ENCODE data around the gene CRY1. TPM values are rescaled to one million over a fixed set of nuclear protein-coding genes. Genes with fewer than 3 reads are reported as not detected.

The CRY1 gene
- total RNA-seq, 1 experiment from 2014 or later, result 43.8 TPM

DNA sequence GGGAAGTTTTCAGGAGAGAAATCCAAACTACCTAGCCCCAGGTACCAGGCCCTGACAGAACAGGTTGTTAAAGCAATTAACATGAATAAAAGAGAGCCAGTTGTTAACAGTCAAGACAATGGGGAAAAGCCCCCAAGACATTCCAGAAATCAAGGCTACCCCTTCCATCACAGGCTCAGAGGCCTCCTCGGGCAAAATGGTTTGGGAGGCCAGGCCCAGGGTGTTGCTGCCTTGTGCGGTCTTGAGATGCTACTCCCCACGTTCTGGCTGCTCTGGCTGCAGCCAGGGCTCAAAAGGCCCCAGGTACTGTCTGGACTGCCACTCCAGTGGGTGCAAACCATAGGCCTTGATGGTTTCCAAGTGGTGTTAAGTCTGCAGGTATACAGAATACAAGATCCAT lies 7.0 kb downstream of the CRY1 start:
- CTCF ChIA-PET, result interaction anchor here (0.7 kb wide), 1 partner anchor 131 kb away, joined by 3 read pairs; the partner anchor contains the start of gene TMEM263
- BruUV-seq (replicated peaks), result no TSS peak
- intact Hi-C loops (cut with micrococcal nuclease; ENCODE audit: unreplicated experiment), result no loop called here

DNA sequence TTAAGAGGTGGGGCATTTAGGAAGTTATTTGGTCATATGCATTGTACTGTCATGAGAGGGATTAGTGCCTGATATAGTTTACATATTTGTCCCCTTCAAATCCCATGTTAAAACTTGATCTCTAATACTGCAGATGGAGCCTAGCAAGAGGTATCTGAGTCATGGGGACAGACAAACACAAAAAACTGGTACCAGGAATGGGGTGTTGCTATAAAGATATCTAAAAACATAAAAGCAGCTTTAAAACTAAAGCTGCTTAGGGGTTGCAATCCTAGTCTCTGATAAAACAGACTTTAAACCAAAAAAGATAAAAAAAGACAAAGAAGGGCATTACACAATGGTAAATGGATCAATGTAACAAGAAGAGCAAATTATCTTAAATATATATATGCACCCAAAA lies 11.6 kb downstream of the CRY1 start:
- no peak overlapping the region for H3K27ac ChIP-seq (ENCODE audit: low read length)
- H3K36me3 ChIP-seq (ENCODE audit: control insufficient read depth, insufficient read depth, low read length), result no peaks in the 10 kb centered on the region
- CTCF ChIA-PET, result no interaction called here
- in situ Hi-C loops (cut with HindIII; ENCODE audit: low pct_unique_long_range_greater_than_20kb, low sequenced_read_pairs) (no loop called here), intact Hi-C loops (cut with micrococcal nuclease; ENCODE audit: unreplicated experiment) (no loop called here)
- no peak overlapping the region for H3K4me3 ChIP-seq (ENCODE audit: low read depth in 2 of 2, low read length in 2 of 2)
- no TSS peak for BruUV-seq (replicated peaks)
- no peaks in the 10 kb centered on the region for H3K9me3 ChIP-seq (ENCODE audit: control insufficient read depth, insufficient read depth, low read depth, low read length)
- no peak for DNase-seq (ENCODE audit: low read depth, low spot score)
- H3K4me1 ChIP-seq (ENCODE audit: control insufficient read depth, insufficient read depth, low read length), result peaks cover 4% of the 10 kb centered on the region; the same call in 1 of the 2 replicates
- TF ChIP-seq, protein P1, sequence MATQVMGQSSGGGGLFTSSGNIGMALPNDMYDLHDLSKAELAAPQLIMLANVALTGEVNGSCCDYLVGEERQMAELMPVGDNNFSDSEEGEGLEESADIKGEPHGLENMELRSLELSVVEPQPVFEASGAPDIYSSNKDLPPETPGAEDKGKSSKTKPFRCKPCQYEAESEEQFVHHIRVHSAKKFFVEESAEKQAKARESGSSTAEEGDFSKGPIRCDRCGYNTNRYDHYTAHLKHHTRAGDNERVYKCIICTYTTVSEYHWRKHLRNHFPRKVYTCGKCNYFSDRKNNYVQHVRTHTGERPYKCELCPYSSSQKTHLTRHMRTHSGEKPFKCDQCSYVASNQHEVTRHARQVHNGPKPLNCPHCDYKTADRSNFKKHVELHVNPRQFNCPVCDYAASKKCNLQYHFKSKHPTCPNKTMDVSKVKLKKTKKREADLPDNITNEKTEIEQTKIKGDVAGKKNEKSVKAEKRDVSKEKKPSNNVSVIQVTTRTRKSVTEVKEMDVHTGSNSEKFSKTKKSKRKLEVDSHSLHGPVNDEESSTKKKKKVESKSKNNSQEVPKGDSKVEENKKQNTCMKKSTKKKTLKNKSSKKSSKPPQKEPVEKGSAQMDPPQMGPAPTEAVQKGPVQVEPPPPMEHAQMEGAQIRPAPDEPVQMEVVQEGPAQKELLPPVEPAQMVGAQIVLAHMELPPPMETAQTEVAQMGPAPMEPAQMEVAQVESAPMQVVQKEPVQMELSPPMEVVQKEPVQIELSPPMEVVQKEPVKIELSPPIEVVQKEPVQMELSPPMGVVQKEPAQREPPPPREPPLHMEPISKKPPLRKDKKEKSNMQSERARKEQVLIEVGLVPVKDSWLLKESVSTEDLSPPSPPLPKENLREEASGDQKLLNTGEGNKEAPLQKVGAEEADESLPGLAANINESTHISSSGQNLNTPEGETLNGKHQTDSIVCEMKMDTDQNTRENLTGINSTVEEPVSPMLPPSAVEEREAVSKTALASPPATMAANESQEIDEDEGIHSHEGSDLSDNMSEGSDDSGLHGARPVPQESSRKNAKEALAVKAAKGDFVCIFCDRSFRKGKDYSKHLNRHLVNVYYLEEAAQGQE (IDR thresholded peaks at IDR 0.05; ENCODE audit: insufficient read depth in 1 of 2, low read depth in 2 of 2, low read length in 1 of 2), result no peak
- no peak for TF ChIP-seq SIN3A (IDR thresholded peaks at IDR 0.05; ENCODE audit: borderline replicate concordance, insufficient read depth, low read depth, low read length)
- no peak for TF ChIP-seq TCF7L2 (IDR thresholded peaks at IDR 0.05; ENCODE audit: low read depth, low read length)
- TF ChIP-seq POLR2AphosphoS5 (IDR thresholded peaks at IDR 0.05; ENCODE audit: low read depth, low read length), result no peak
- TF ChIP-seq, protein P2, sequence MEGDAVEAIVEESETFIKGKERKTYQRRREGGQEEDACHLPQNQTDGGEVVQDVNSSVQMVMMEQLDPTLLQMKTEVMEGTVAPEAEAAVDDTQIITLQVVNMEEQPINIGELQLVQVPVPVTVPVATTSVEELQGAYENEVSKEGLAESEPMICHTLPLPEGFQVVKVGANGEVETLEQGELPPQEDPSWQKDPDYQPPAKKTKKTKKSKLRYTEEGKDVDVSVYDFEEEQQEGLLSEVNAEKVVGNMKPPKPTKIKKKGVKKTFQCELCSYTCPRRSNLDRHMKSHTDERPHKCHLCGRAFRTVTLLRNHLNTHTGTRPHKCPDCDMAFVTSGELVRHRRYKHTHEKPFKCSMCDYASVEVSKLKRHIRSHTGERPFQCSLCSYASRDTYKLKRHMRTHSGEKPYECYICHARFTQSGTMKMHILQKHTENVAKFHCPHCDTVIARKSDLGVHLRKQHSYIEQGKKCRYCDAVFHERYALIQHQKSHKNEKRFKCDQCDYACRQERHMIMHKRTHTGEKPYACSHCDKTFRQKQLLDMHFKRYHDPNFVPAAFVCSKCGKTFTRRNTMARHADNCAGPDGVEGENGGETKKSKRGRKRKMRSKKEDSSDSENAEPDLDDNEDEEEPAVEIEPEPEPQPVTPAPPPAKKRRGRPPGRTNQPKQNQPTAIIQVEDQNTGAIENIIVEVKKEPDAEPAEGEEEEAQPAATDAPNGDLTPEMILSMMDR (IDR thresholded peaks at IDR 0.05), result no peak
- POLR2A ChIA-PET, result no interaction called here
- H3K27me3 ChIP-seq (ENCODE audit: control insufficient read depth, insufficient read depth, low read length), result no peaks in the 10 kb centered on the region
- ATAC-seq, result no peak

More for the DNA sequence above, 7.0 kb downstream of the CRY1 start:
- H3K27me3 ChIP-seq (ENCODE audit: control insufficient read depth, insufficient read depth, low read length), result no peaks in the 10 kb centered on the region
- POLR2A ChIA-PET, result no interaction called here
- in situ Hi-C loops (cut with HindIII; ENCODE audit: low pct_unique_long_range_greater_than_20kb, low sequenced_read_pairs), result no loop called here
- DNase-seq (ENCODE audit: low read depth, low spot score) (no peak), ATAC-seq (no peak)
- H3K4me1 ChIP-seq (ENCODE audit: control insufficient read depth, insufficient read depth, low read length), result peaks cover 3% of the 10 kb centered on the region
- TF ChIP-seq, protein P1 (IDR thresholded peaks at IDR 0.05; ENCODE audit: insufficient read depth in 1 of 2, low read depth in 2 of 2, low read length in 1 of 2), result no peak
- no peak for TF ChIP-seq TCF7L2 (IDR thresholded peaks at IDR 0.05; ENCODE audit: low read depth, low read length)
- TF ChIP-seq, protein P2 (IDR thresholded peaks at IDR 0.05), result no peak
- no peak for TF ChIP-seq POLR2AphosphoS5 (IDR thresholded peaks at IDR 0.05; ENCODE audit: low read depth, low read length)
- no peak for TF ChIP-seq SIN3A (IDR thresholded peaks at IDR 0.05; ENCODE audit: borderline replicate concordance, insufficient read depth, low read depth, low read length)
- no peak overlapping the region for H3K4me3 ChIP-seq (ENCODE audit: low read depth in 2 of 2, low read length in 2 of 2)
- no peaks in the 10 kb centered on the region for H3K36me3 ChIP-seq (ENCODE audit: control insufficient read depth, insufficient read depth, low read length)
- H3K27ac ChIP-seq (ENCODE audit: low read length), result no peak overlapping the region
- H3K9me3 ChIP-seq (ENCODE audit: control insufficient read depth, insufficient read depth, low read depth, low read length), result no peaks in the 10 kb centered on the region
